GM12891 (cell line): ENCODE data around the gene USP50.

Experiments
- POLR2A ChIP-seq: IDR thresholded peaks from 2 replicates; pipeline ENCODE4 v1.6.1; 2011; ENCODE audit warnings: low read depth, low read length, control low read depth
- POLR2AphosphoS5 ChIP-seq: IDR thresholded peaks from 2 replicates; pipeline ENCODE4 v1.6.1; 2011; ENCODE audit warnings: low read depth, low read length, control low read depth

- no peak for TF ChIP-seq POLR2AphosphoS5
- no peak for TF ChIP-seq POLR2A
Observed at GRCh38 chr15:50531163-50531562, 15.3 kb downstream of the USP50 start.
